K562 (cell line): Measurements from ENCODE around the gene AAK1. TPM values are rescaled to one million over a fixed set of nuclear protein-coding genes. Genes with fewer than 3 reads are reported as not detected.

ENCODE experiments used
- ATAC-seq: fragments of 200-7000 bp; cut with Tn5 transposase; 3 replicates; pipeline ENCODE4 v1.9.1; 2020; ENCODE audit warnings: moderate library complexity
- BruUV-seq: library from RNA; stranded (reverse); fragments of 400-500 nt; replicated peaks from 2 replicates; lab custom pipeline; 2021; lab: Mats Ljungman, UMichigan
- CTCF ChIA-PET: fragments of 300-600 bp; formaldehyde crosslinking; extraction: SDS; loops from one replicate; lab custom pipeline; 2021; ENCODE audit warnings: low intra/inter-chr PET ratio; lab: Yijun Ruan, JAX
- POLR2A ChIA-PET: fragments of 300-600, 350-650 bp; sonication (Branson Sonifier 250); formaldehyde crosslinking; extraction: SDS; loops from one replicate; lab custom pipeline; 2021; ENCODE audit warnings: antibody characterized with exemption, inconsistent platforms; lab: Yijun Ruan, JAX
- DNase-seq, 4 experiments: peaks; one replicate each; pipeline versions ENCODE4 v3.0.0 to v3.0.0-alpha.2; 2011 to 2018; ENCODE audit warnings: low spot score in 3 of 4, mixed read lengths in 3 of 4; ENCODE audit errors: extremely low read depth in 1 of 4
- FAIRE-seq: peaks from 2 replicates; lab custom pipeline; 2011; peaks lifted over from hg19 to GRCh38; lab: Jason Lieb, UNC
- H2AFZ ChIP-seq: 2 replicates; pipeline ENCODE4 v1.6.0; 2011; ENCODE audit warnings: low read depth, low read length, control low read depth, inconsistent platforms
- H3K27ac ChIP-seq: fragments of 200-600 bp; 3 replicates; pipeline ENCODE4 v1.8.0; 2011; ENCODE audit warnings: low read depth, mild to moderate bottlenecking, control low read depth, inconsistent platforms, low read length, moderate library complexity, mixed read lengths; ENCODE audit errors: extremely low read depth
- H3K27me3 ChIP-seq, 2 experiments: fragments of 300-600 bp in 1 of 2; 2 replicates in 1 of 2; 3 replicates in 1 of 2; pipeline versions ENCODE4 v1.6.0 to v1.8.0; 2011; ENCODE audit warnings: inconsistent platforms in 2 of 2, low read length in 2 of 2, mild to moderate bottlenecking in 1 of 2, mixed read lengths in 1 of 2, moderate library complexity in 1 of 2; ENCODE audit not compliant: control insufficient read depth in 2 of 2, insufficient read depth in 2 of 2
- H3K36me3 ChIP-seq: fragments of 300-600 bp; 3 replicates; pipeline ENCODE4 v1.8.0; 2011; ENCODE audit warnings: mild to moderate bottlenecking, low read length, inconsistent platforms; ENCODE audit not compliant: control insufficient read depth, insufficient read depth
- H3K4me1 ChIP-seq, 2 experiments: fragments of 200-600 bp in 1 of 2; replicated peaks in 1 of 2; 2 replicates in 1 of 2; 3 replicates in 1 of 2; pipeline versions ENCODE4 v1.5.1 to v1.8.0; 2011; ENCODE audit warnings: inconsistent platforms in 2 of 2, low read length in 2 of 2, mild to moderate bottlenecking in 1 of 2, mixed read lengths in 1 of 2, moderate library complexity in 1 of 2; ENCODE audit not compliant: control insufficient read depth in 2 of 2, insufficient read depth in 2 of 2
- H3K4me2 ChIP-seq: 2 replicates; pipeline ENCODE4 v1.6.1; 2011; ENCODE audit warnings: low read length, control low read depth, inconsistent platforms, mixed read lengths; ENCODE audit not compliant: insufficient read depth
- H3K4me3 ChIP-seq: fragments of 200-600 bp; sonication (generic), shearing (Covaris generic); 2 replicates; pipeline ENCODE4 v1.5.1; 2016; ENCODE audit warnings: control low read depth, inconsistent platforms
- H3K79me2 ChIP-seq: fragments of 200-600 bp; 3 replicates; pipeline ENCODE4 v1.8.0; 2011; ENCODE audit warnings: low read length, inconsistent platforms; ENCODE audit not compliant: control insufficient read depth, insufficient read depth
- H3K9ac ChIP-seq, 2 experiments: 2 replicates each; pipeline versions ENCODE4 v1.6.0 to v1.6.1; 2011; ENCODE audit warnings: low read depth in 2 of 2, low read length in 2 of 2, control low read depth in 1 of 2, inconsistent platforms in 1 of 2, mild to moderate bottlenecking in 1 of 2, mixed read lengths in 1 of 2; ENCODE audit not compliant: insufficient read depth in 1 of 2
- H3K9me1 ChIP-seq: one replicate; pipeline ENCODE4 v1.6.0; 2011; ENCODE audit warnings: inconsistent platforms, mild to moderate bottlenecking, low read length, moderate library complexity; ENCODE audit not compliant: control insufficient read depth, insufficient read depth
- H3K9me3 ChIP-seq: replicated peaks from 2 replicates; pipeline ENCODE4 v1.5.1; 2011; ENCODE audit warnings: low read depth, low read length, inconsistent platforms; ENCODE audit not compliant: control insufficient read depth, insufficient read depth
- H4K20me1 ChIP-seq: replicated peaks from 2 replicates; pipeline ENCODE4 v1.6.1; 2011; ENCODE audit warnings: low read length, inconsistent platforms, mixed read lengths; ENCODE audit not compliant: control insufficient read depth, insufficient read depth
- EHMT2 ChIP-seq: fragments of 450-650 bp; IDR thresholded peaks from 2 replicates; pipeline ENCODE4 v1.6.1; 2018; ENCODE audit warnings: antibody characterized with exemption
- EP400 ChIP-seq: fragments of 450-650 bp; IDR thresholded peaks from 2 replicates; pipeline ENCODE4 v1.6.1; 2017; ENCODE audit warnings: antibody characterized with exemption, mild to moderate bottlenecking, moderate library complexity
- FIP1L1 ChIP-seq: fragments of 200-400 bp; formaldehyde crosslinking; IDR thresholded peaks from 2 replicates; pipeline ENCODE4 v1.6.1; 2018; ENCODE audit warnings: mild to moderate bottlenecking, low read depth, low read length; ENCODE audit not compliant: poor library complexity, severe bottlenecking
- NFE2 ChIP-seq: IDR thresholded peaks from 2 replicates; pipeline ENCODE4 v1.6.1; 2014; ENCODE audit warnings: antibody characterized with exemption, low read depth
- NFXL1 ChIP-seq: fragments of 450-650 bp; formaldehyde crosslinking; IDR thresholded peaks from 2 replicates; pipeline ENCODE4 v1.4.0; 2021; ENCODE audit warnings: mild to moderate bottlenecking
- NR2F6 ChIP-seq: fragments of 450-650 bp; formaldehyde crosslinking; IDR thresholded peaks from 2 replicates; pipeline ENCODE4 v1.4.0; 2020; ENCODE audit warnings: mild to moderate bottlenecking
- RFX1 ChIP-seq: fragments of 450-650 bp; IDR thresholded peaks from 2 replicates; pipeline ENCODE4 v1.6.1; 2016; ENCODE audit warnings: mild to moderate bottlenecking, moderate library complexity
- TAL1 ChIP-seq: fragments of 450-650 bp; IDR thresholded peaks from 2 replicates; pipeline ENCODE4 v1.6.1; 2016; ENCODE audit warnings: mild to moderate bottlenecking
- ZNF133 ChIP-seq: fragments of 250-450 bp; sonication (Bioruptor Pico); IDR thresholded peaks from 2 replicates; pipeline ENCODE4 v1.4.0; 2020; ENCODE audit warnings: mild to moderate bottlenecking
- ZNF280B ChIP-seq: fragments of 250-450 bp; sonication (Bioruptor Pico); IDR thresholded peaks from 2 replicates; pipeline ENCODE4 v1.5.1; 2021; ENCODE audit warnings: mild to moderate bottlenecking
- WGBS: fragments of 100-300 bp; shearing (Covaris generic); methylation state at CpG from one replicate; pipeline ENCODE4 v1.1.6; 2016; ENCODE audit warnings: low coverage, mixed read lengths; ENCODE audit not compliant: insufficient coverage; ENCODE audit errors: missing lambda C conversion rate; 5-methylcytosine and 5-hydroxymethylcytosine counted together
- in situ Hi-C: fragments of 300-500 bp; cut with MboI; formaldehyde crosslinking; loops from 4 replicates; pipeline ENCODE4 v1.15.0; 2018; ENCODE audit warnings: inconsistent platforms, mixed read lengths
- intact Hi-C: fragments of 100-400 bp; cut with micrococcal nuclease; formaldehyde crosslinking; loops from 2 replicates; pipeline ENCODE4 v1.14.2; 2022
- polyA plus RNA-seq, 8 experiments: library from polyadenylated mRNA; depleted of rRNA in 4 of 8; stranded (reverse) in 5 of 8; unstranded in 3 of 8; fragments of >200 nt; fragmentation: Nextera tagmentation in 2 of 8; fragmentation: Illumina TruSeq in 1 of 8; extraction: Ambion mirVana in 2 of 8; extraction: Trizol in 1 of 8; gene quantifications; 2 replicates each; pipeline versions ENCODE4 v1.2.1 to v1.2.3, GENCODE V29; 2011 to 2014; ENCODE audit warnings: inconsistent platforms in 1 of 8, missing spikeins in 1 of 8
- total RNA-seq, 7 experiments: library from RNA; depleted of rRNA in 6 of 7; stranded (reverse); fragments of >200 nt in 6 of 7; fragmentation: Illumina TruSeq in 2 of 7; extraction: Trizol in 2 of 7; gene quantifications; 2 replicates each; pipeline versions ENCODE4 v1.2.1 to v1.2.3, GENCODE V29; 2011 to 2021; ENCODE audit warnings: low replicate concordance in 1 of 7
- TF ChIP-seq, protein P1 (sequence below): fragments of 450-650 bp; IDR thresholded peaks from 2 replicates; pipeline ENCODE4 v1.6.1; 2016

AAK1 gene
- total and polyA plus RNA-seq, 9 of the 15 experiments (the other 6 are each of a cell fraction or from before 2014, with no cell fraction given), result 0.89 to 17.1 (median 6.0) TPM

GRCh38 chr2:69469784-69470183 is 173.8 kb downstream of the AAK1 start:
- H2AFZ ChIP-seq, result no peak overlapping the region
- no peak overlapping the region for H3K27ac ChIP-seq
- H3K27me3 ChIP-seq, result no peaks in the 10 kb centered on the region
- no peaks in the 10 kb centered on the region for H3K9me3 ChIP-seq
- no peak overlapping the region for H3K4me3 ChIP-seq
- FAIRE-seq (no peak), DNase-seq (no peak), ATAC-seq (no peak)
- H3K9ac ChIP-seq, result no peak overlapping the region
- intact Hi-C loops, result no loop called here
- 36% methylated on average over 1 of the region's 1 CpG for WGBS
- CTCF ChIA-PET, result no interaction called here
- no TSS peak for BruUV-seq
- H3K79me2 ChIP-seq, result no peaks in the 10 kb centered on the region
- no peaks in the 10 kb centered on the region for H3K9me1 ChIP-seq
- H3K4me1 ChIP-seq, result no peaks in the 10 kb centered on the region
- POLR2A ChIA-PET, result interaction anchor here (0.7 to 1.6 kb wide), 2 partner anchors 10 to 11 kb away, joined by 4 read pairs; no protein-coding TSS in a partner anchor
- no peaks in the 10 kb centered on the region for H3K36me3 ChIP-seq
- in situ Hi-C loops, result no loop called here
- no peak overlapping the region for H3K4me2 ChIP-seq
- no peaks in the 10 kb centered on the region for H4K20me1 ChIP-seq
- TF ChIP-seq ZNF133 (CRISPR knock-in tag) (no peak), FIP1L1 (no peak), EHMT2 (no peak), TAL1 (no peak), NR2F6 (no peak), ZNF280B (CRISPR knock-in tag) (no peak), EP400 (no peak), RFX1 (peak; percentile 33; the same call in 1 of the 2 replicates), NFE2 (peak; percentile 42), NFXL1 (CRISPR knock-in tag) (no peak)
- TF ChIP-seq, protein P1, sequence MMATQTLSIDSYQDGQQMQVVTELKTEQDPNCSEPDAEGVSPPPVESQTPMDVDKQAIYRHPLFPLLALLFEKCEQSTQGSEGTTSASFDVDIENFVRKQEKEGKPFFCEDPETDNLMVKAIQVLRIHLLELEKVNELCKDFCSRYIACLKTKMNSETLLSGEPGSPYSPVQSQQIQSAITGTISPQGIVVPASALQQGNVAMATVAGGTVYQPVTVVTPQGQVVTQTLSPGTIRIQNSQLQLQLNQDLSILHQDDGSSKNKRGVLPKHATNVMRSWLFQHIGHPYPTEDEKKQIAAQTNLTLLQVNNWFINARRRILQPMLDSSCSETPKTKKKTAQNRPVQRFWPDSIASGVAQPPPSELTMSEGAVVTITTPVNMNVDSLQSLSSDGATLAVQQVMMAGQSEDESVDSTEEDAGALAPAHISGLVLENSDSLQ, result peak; percentile 53
